ENCODE data around the gene FEZF1.

Gene FEZF1

GRCh38 chr7:122262246-122262645, 42.3 kb downstream of the FEZF1 start:
- Mint-ChIP-seq H3K4me3 (no peak overlapping the region), H3K27me3 (ENCODE audit: low read depth) (no peaks in the 10 kb centered on the region), H3K4me1 (ENCODE audit: low read depth) (no peaks in the 10 kb centered on the region), H3K36me3 (ENCODE audit: low read depth) (no peaks in the 10 kb centered on the region), H3K9me3 (no peaks in the 10 kb centered on the region), H3K27ac (no peak overlapping the region)
- DNase-seq (ENCODE audit: low spot score) = no peak

DNA sequence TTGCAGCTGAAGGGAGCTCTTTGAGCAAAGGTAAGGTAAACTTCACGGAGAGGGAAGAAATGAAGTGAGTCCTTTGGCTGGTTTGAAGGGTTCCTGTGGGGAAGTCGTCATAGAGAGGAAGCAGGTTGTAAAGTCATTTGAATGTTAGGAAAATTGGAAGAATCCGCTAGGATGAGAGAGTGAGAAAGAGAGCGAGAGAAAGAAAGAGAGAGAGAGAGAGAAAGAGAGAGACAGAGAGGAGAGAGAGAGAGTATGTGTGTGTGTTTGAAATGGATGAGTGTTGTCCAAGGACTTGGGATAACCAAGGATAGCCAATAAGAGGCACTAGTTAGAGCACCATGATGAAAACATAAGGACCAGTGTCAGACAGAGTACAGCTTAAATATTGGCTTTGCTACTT, 43.1 kb downstream of the FEZF1 start:
- Mint-ChIP-seq H3K4me1 (ENCODE audit: low read depth) (no peaks in the 10 kb centered on the region), H3K9me3 (no peaks in the 10 kb centered on the region), H3K36me3 (ENCODE audit: low read depth) (no peaks in the 10 kb centered on the region), H3K27ac (no peak overlapping the region), H3K4me3 (no peak overlapping the region), H3K27me3 (ENCODE audit: low read depth) (no peaks in the 10 kb centered on the region)
- no peak for DNase-seq (ENCODE audit: low spot score)

DNA sequence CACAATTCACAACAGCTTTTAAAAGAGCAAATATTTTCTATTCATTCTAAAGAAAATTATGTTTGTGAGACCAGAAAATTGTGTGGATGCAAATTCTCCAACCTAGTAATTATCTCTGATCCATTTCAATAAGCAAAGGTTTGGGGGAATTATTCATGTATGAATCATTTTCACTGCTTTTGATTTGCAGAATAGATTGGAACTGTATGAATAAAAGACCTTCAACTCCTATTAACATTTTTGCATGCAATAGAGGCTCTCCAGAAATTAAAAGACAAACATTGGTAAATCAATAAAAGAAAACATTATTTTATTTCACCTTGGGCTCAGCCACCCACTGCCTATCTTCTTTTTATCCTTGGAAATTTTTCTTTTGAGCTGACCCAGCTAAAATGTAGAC, 43.5 kb downstream of the FEZF1 start:
- Mint-ChIP-seq H3K9me3 (no peaks in the 10 kb centered on the region), H3K36me3 (ENCODE audit: low read depth) (no peaks in the 10 kb centered on the region), H3K4me3 (no peak overlapping the region), H3K4me1 (ENCODE audit: low read depth) (no peaks in the 10 kb centered on the region), H3K27ac (no peak overlapping the region), H3K27me3 (ENCODE audit: low read depth) (no peaks in the 10 kb centered on the region)
- DNase-seq (ENCODE audit: low spot score) = no peak

DNA sequence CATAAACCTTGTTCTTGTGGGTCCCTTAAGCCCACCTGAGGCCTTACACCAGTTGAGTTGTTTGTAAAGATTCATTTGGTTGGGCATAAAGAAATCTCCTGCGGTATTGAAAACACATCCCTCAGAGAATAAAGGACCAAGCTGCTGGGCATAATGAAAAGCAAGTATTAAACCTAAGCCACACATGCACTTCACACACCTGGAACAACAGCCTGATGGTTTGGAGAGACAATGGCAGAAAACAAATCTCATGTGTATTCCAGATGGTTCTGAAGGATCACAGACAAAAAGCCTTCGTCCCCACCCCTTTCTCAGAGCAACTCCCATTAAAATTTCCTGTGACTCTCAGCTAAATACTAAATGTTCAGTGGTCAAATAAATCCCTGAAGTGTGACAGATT, 44.2 kb downstream of the FEZF1 start:
- Mint-ChIP-seq H3K9me3 (no peaks in the 10 kb centered on the region), H3K4me3 (no peak overlapping the region), H3K27me3 (ENCODE audit: low read depth) (no peaks in the 10 kb centered on the region), H3K4me1 (ENCODE audit: low read depth) (no peaks in the 10 kb centered on the region), H3K27ac (no peak overlapping the region), H3K36me3 (ENCODE audit: low read depth) (no peaks in the 10 kb centered on the region)
- no peak for DNase-seq (ENCODE audit: low spot score)

- Mint-ChIP-seq H3K9me3 (no peaks in the 10 kb centered on the region), H3K27ac (no peak overlapping the region), H3K36me3 (ENCODE audit: low read depth) (no peaks in the 10 kb centered on the region), H3K27me3 (ENCODE audit: low read depth) (no peaks in the 10 kb centered on the region), H3K4me1 (ENCODE audit: low read depth) (no peaks in the 10 kb centered on the region), H3K4me3 (no peak overlapping the region)
- no peak for DNase-seq (ENCODE audit: low spot score)
Observed at GRCh38 chr7:122258971-122259370, 45.6 kb downstream of the FEZF1 start.

DNA sequence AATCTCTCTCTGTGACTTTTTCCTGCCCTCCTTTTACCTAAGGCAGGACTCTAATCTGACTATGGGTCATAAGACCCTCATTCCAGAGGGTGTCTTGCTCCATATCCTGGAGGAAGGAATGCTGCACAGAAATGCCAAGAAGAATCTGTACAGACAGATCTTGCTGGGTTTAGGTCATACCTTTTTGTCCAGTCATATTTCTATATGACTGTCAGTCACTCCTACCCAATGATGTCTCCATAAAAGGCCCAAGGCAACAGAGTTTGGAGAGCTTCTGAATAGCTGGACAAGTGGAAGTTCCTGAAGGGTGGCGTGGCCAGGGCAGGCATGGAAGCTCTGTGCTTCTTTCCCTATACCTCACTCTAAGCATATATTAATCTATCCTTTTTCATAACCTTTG, 47.5 kb downstream of the FEZF1 start:
- H3K36me3 Mint-ChIP-seq (ENCODE audit: low read depth) = no peaks in the 10 kb centered on the region
- H3K9me3 Mint-ChIP-seq = no peaks in the 10 kb centered on the region
- no peaks in the 10 kb centered on the region for H3K27me3 Mint-ChIP-seq (ENCODE audit: low read depth)
- H3K4me3 Mint-ChIP-seq = no peak overlapping the region
- no peak for DNase-seq (ENCODE audit: low spot score)
- no peaks in the 10 kb centered on the region for H3K4me1 Mint-ChIP-seq (ENCODE audit: low read depth)
- no peak overlapping the region for H3K27ac Mint-ChIP-seq

- Mint-ChIP-seq H3K4me3 (no peak overlapping the region), H3K4me1 (ENCODE audit: low read depth) (no peaks in the 10 kb centered on the region), H3K36me3 (ENCODE audit: low read depth) (no peaks in the 10 kb centered on the region), H3K9me3 (no peaks in the 10 kb centered on the region), H3K27me3 (ENCODE audit: low read depth) (no peaks in the 10 kb centered on the region), H3K27ac (no peak overlapping the region)
- DNase-seq (ENCODE audit: low spot score) = no peak
Observed at GRCh38 chr7:122256046-122256445, 48.5 kb downstream of the FEZF1 start.

DNA sequence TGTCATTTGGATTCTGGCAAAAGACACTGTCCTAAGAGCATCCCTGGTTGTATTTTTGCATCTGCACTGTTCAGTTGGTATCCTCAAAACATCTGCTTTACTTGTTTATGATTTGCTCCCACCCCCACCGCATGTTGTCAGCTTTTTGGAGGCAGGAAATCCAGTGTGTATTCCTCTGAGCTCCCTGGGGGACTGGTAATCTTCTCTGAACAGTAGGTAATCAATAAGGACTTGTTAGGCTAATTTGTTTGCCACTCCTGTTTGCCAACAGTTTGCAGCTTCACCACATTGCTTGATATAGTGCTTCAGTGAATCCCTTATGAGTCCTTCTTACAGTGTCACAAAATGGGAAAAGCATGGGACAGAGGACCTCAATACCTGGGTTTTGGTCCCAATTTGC, 49.1 kb downstream of the FEZF1 start:
- no peak overlapping the region for H3K4me3 Mint-ChIP-seq
- H3K4me1 Mint-ChIP-seq (ENCODE audit: low read depth) = no peaks in the 10 kb centered on the region
- no peaks in the 10 kb centered on the region for H3K27me3 Mint-ChIP-seq (ENCODE audit: low read depth)
- no peak overlapping the region for H3K27ac Mint-ChIP-seq
- no peak for DNase-seq (ENCODE audit: low spot score)
- H3K9me3 Mint-ChIP-seq = no peaks in the 10 kb centered on the region
- no peaks in the 10 kb centered on the region for H3K36me3 Mint-ChIP-seq (ENCODE audit: low read depth)
